ENCODE results near the gene ADGRA3.

ADGRA3 gene

GRCh38 chr4:22504922-22505321 lies 10.9 kb downstream of the ADGRA3 start:
- DNase-seq, result no peak

DNA sequence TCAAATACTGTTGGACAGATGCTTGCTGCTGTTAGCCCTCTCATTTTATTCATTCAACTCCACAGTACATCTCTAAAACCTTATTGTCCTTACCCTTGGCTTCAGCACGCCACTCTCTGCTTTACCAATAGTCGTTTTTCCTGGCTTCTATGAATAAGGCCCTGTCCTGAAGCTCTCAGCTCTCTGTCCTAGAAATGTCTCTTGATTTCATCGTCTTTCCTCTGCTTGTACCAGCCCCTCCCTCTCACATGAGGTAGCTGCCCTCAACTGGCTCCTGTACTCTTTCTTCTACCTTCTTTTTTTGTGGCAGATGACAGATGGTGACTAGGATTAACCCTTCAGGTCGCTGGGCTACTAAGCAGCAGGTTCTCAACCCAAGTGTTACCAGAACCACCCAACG lies 11.4 kb downstream of the ADGRA3 start:
- DNase-seq, result no peak

DNA sequence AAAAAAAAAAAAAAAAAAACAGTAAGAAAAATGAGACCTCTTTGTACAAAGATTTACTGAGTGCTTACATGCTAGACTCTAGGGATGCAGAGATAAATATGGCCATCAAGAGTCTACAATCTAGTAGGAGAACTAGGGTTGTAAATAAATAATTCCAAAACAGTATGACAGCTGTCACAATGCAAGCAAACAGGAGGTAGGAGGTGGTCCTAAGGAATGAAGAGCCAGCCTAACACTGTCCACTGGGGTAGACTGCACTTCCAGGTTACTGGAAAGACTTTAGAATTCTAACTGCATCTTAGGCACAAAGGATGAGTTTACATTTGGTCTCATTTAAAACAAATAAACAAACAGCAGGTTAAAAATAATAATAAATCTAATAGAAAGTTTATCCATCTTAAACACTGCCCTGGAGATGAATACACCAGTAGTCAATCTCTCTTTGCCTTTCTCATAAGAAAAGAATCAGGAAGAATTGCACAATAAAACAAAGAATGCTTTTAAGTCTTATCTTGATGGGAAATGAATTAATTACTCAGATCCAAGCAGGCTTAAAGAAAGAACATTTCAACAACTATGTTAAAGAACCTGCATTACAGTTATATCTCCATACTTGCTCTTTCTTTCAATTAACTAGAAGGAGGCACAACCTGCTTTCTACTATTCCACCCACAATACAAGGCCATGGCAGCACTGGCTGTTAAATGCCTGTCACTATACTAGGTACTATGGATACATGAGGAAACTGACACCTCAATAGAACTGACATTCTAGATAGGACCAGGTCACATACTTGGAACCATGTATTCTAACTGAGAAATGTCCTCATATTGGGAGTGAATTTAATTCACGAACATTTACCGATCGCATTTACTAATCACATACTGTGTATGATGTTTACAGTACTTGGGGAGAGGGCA lies 12.7 kb downstream of the ADGRA3 start:
- DNase-seq, result no peak

GRCh38 chr4:22501715-22502095 lies 14.2 kb downstream of the ADGRA3 start:
- no peak for DNase-seq

GRCh38 chr4:22500831-22501714 lies 14.8 kb downstream of the ADGRA3 start:
- no peak for DNase-seq

DNA sequence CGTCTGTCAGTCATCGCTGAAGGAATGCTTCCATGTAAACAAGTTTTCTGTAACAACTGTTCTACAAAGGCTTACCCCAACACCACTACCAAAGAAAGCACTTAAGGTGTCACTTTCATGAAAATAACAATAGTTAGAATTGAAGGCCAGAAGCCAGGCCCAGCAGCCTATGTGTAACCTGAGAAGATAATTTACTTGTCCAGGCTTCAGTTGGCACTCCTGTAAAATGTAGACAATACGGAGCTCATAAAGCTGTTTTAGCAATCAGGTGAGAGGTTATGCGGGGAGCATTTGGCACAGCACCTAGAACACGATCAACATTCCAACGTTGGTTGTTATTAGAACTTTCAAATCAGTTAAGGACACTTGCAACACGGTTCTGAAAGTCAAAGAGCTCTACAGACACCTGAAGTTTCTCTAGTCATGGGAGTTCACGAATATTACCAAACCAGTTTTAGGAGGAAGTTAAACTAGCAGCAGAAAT lies 15.7 kb downstream of the ADGRA3 start:
- peak; percentile 60 for DNase-seq

DNA sequence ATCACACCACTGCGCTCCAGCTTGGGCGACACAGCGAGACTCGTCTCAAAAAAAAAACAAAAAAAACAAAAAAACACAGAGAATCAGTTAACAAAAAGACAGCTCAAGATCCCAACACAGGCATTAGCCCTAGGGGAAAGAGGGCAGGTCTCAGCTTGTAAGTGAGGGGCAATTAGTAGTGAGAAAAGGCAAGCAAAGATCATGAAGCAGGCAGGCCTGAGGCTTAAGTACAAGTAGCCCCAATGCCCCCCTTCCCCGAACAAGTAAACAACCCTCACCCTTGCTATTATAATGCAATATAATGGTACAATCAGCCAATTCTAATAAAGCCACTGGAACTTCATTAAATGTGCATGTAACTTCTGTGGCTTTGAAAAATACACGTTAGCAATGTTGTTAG lies 17.0 kb downstream of the ADGRA3 start:
- peak; percentile 18 for DNase-seq

- no peak for DNase-seq
Measured at GRCh38 chr4:22496165-22496813, 19.6 kb downstream of the ADGRA3 start.

DNA sequence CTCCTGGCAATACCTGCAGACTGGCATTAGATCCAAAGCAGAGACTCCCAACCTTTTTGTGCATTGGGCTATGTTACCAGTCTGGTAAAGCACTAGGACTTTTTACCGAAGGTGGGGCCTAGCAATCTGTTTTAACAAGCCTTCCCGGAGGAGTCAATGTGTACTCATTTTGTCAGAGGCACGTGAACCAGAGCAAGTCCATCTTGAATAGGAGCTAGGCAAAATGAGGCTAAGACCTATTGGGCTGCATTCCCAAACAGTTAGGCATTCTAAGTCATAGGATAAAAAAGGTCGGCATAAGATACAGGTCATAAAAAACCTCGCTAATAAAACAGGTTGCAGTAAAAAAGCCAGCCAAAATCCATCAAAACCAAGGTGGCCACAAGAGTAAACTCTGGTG lies 22.3 kb downstream of the ADGRA3 start:
- DNase-seq, result no peak

DNA sequence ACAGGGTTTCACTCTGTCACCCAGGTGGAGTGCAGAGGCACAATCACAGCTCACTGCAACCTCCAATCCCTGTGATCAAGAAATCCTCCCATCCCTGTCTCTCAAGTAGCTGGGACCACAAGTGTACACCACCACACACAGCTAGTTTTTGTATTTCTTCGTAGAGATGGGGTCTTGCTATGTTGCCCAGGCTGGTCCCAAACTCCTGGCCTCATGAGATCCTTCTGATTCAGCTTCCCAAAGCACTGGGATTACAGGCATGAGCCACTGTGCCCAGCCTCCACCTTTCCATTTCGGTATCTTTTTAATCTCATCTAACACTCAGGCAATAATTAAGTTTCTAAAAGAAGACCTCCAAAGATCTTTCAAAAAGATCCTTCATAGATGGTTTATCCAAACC lies 22.9 kb downstream of the ADGRA3 start:
- DNase-seq, result no peak

DNA sequence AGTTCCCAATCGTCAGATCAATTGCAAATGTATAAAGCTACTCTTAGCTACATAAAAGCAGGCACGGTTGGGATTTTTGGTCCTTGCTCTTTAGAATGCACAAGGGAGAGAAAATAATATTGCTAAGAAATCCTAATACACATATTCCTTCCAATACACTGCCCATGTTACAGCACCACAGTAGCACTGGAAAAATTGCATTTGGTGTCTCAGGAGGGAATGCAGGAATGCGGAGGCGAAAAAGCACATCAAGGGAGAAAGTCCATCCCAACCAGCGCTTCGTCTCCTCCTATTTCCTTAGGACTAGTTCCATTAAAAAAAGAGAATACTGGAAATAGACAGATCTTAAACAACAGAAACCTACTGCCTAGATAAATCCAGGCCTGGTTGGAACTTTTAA lies 23.9 kb downstream of the ADGRA3 start:
- DNase-seq, result no peak

GRCh38 chr4:22490718-22491315 lies 25.0 kb downstream of the ADGRA3 start:
- no peak for DNase-seq

- DNase-seq, result peak; percentile 39
Measured at GRCh38 chr4:22488106-22488505, 27.8 kb downstream of the ADGRA3 start.

DNA sequence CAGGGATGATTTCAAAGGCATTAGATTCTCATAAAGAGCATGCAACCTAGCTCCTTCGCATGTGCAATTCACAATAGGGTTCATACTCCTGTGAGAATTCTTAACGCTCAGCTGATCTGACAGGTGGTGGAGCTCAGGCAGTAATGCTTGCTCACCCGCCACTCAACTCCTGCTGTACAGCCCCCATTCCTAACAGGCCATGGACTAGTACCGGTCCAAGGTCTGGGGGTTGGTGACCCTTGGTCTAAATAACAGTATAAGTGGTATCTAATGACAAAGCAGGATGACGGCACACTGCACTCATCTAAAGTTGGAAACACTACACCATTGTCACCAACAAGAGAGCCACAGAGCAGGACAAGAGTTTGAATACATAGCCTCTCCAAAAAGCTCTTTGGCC lies 28.5 kb downstream of the ADGRA3 start:
- DNase-seq, result peak; percentile 2

DNA sequence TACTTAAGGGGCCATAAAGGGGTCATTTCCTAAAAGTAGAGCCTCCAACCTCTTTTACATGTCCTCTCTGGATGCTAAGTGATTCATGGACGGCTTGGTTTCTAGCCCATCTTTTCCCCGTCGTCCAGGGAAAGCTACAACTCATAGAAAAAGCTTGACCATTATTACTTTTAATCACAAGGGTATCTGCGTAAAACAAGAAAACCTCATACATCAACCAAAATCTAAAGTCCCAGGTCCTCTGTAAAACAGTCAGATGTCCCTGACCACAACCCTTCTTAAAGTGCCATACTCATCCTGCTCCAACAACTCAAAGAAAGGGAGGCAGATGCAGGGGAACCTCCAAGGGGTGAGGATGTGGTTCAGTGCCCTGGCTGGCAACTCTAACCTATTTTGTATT lies 29.6 kb downstream of the ADGRA3 start:
- no peak for DNase-seq

GRCh38 chr4:22485737-22486136 lies 30.1 kb downstream of the ADGRA3 start:
- peak; percentile 54 for DNase-seq

DNA sequence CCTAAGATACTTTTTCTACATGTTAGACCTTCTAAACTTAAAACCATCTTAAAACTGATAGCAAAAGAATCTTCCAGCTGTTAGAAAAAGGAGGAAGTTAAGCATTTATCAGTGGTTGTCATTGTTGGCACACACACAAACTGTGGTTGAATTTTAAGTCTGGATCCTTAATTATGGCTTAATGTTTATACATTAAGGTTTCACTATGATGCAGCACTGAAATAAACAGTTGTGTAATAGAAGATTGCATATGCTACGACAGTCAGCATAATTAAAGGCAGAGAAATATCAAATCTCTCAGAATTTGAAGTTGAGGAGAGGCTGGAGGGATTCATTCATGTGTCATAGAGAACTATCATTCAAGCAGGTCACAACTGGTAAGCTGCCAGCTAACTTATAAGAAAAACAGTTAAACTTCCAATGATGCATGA lies 32.3 kb downstream of the ADGRA3 start:
- no peak for DNase-seq

- DNase-seq, result no peak
Measured at GRCh38 chr4:22482250-22483127, 33.4 kb downstream of the ADGRA3 start.

DNA sequence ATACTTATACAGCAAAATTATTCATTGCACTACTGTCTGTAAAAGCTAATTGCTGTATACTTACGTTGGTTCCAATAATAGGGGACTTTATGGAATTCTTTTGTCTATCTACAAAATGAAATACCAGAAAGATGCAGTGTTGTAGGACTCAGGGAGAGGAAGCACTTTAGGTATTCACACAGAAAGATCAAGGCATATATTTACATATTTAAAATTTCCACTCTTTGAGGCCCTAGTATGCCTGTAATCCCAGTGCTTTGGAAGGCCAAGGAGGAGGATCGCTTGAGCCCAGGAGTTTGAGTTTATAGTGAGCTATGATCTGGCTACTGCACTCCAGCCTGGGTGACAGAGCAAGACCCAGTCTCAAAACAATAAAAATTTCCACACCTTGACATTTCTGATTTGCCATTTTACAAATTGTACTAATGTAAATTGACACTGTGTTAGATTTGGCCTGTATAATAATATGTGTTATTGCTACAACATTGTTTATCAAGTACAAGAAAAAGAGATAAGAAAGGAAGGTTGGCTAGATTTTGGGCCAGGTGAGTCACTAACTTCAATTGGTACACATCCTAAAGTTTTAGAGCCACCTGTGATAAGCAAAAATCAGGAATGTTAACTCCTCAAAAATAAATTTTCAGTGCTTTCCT lies 35.1 kb downstream of the ADGRA3 start:
- DNase-seq, result no peak

DNA sequence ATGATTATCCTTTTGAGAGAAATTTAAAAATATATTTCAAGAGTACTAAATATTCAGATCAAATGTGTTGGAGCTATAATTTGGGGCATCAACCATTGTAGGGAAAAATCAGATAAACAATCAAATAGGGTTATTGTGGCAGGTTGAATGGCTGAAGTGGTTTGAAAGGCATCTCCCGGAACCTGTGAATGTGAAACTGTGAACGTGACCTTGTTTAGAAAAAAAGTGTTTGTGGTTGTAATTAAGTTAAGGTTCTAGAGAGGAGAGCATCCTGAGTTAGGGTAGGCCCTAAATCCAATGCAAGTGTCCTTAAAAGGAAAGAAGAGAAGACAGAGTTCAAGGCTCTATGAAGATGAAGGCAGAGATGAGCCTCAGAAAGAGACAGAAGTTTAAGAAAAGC lies 37.4 kb downstream of the ADGRA3 start:
- no peak for DNase-seq

- no peak for DNase-seq
Measured at GRCh38 chr4:22477813-22478182, 38.1 kb downstream of the ADGRA3 start.
